H1 (cell line): ENCODE data around the gene MRAP. TPM values are rescaled to one million over a fixed set of nuclear protein-coding genes. Genes with fewer than 3 reads are reported as not detected.

Experiments
- CTCF ChIA-PET: fragments of 300-600 bp; sonication (Branson Sonifier 250); formaldehyde crosslinking; loops from one replicate; lab custom pipeline; 2021; ENCODE audit not compliant: partially characterized antibody; lab: Charles Lee
- POLR2A ChIA-PET: fragments of 300-600 bp; sonication (Branson Sonifier 250); formaldehyde crosslinking; loops from one replicate; lab custom pipeline; 2021; ENCODE audit warnings: inconsistent platforms; ENCODE audit not compliant: partially characterized antibody; lab: Charles Lee
- DNase-seq, 2 experiments: peaks; one replicate each; pipeline versions ENCODE4 v3.0.0 to v3.0.0-alpha.2; 2010 to 2022; ENCODE audit warnings: low spot score in 2 of 2, low read depth in 1 of 2, mixed read lengths in 1 of 2
- FAIRE-seq: peaks from 2 replicates; lab custom pipeline; 2011; peaks lifted over from hg19 to GRCh38; lab: Jason Lieb, UNC
- H2AFZ ChIP-seq: 2 replicates; pipeline ENCODE4 v1.8.1; 2012; ENCODE audit warnings: low read length, inconsistent platforms
- H2AK5ac ChIP-seq: 2 replicates; pipeline ENCODE4 v1.6.1; 2013; ENCODE audit warnings: low read depth, low read length
- H2BK120ac ChIP-seq: replicated peaks from 2 replicates; pipeline ENCODE3; 2013; ENCODE audit warnings: low read depth, low read length, inconsistent platforms
- H2BK12ac ChIP-seq: 2 replicates; pipeline ENCODE4 v1.6.1; 2013; ENCODE audit warnings: low read depth, low read length
- H2BK15ac ChIP-seq: 2 replicates; pipeline ENCODE4 v1.6.1; 2013; ENCODE audit warnings: low read length
- H2BK20ac ChIP-seq: 2 replicates; pipeline ENCODE4 v1.6.1; 2013; ENCODE audit warnings: low read length
- H2BK5ac ChIP-seq: 2 replicates; pipeline ENCODE4 v1.6.1; 2013; ENCODE audit warnings: low read depth, low read length
- H3K14ac ChIP-seq: 2 replicates; pipeline ENCODE4 v1.6.1; 2013; ENCODE audit warnings: inconsistent platforms; ENCODE audit not compliant: insufficient read length
- H3K18ac ChIP-seq: 2 replicates; pipeline ENCODE4 v1.6.1; 2013; ENCODE audit warnings: low read length; ENCODE audit errors: extremely low read depth
- H3K23ac ChIP-seq: 2 replicates; pipeline ENCODE4 v1.6.1; 2013; ENCODE audit warnings: inconsistent platforms; ENCODE audit not compliant: insufficient read length
- H3K23me2 ChIP-seq: 2 replicates; pipeline ENCODE4 v1.6.1; 2013; ENCODE audit warnings: low read depth, low read length
- H3K27ac ChIP-seq: 2 replicates; pipeline ENCODE4 v1.6.1; 2011; ENCODE audit warnings: low read depth, low read length, inconsistent platforms
- H3K27me3 ChIP-seq, 4 experiments: replicated peaks in 1 of 4; 1 replicate in 1 of 4; 2 replicates in 3 of 4; pipeline versions ENCODE4 v1.6.1 to v1.8.1; 2011 to 2013; ENCODE audit warnings: low read length in 3 of 4, mild to moderate bottlenecking in 3 of 4, inconsistent platforms in 2 of 4, mixed read lengths in 2 of 4, moderate library complexity in 1 of 4; ENCODE audit not compliant: control insufficient read depth in 3 of 4, insufficient read depth in 3 of 4; ENCODE audit errors: extremely low read depth in 1 of 4
- H3K36me3 ChIP-seq, 4 experiments: 2 replicates each; pipeline versions ENCODE4 v1.6.1 to v1.8.1; 2011 to 2013; ENCODE audit warnings: mild to moderate bottlenecking in 4 of 4, low read length in 3 of 4, moderate library complexity in 2 of 4, control low read depth in 1 of 4, inconsistent platforms in 1 of 4; ENCODE audit not compliant: insufficient read depth in 4 of 4, control insufficient read depth in 2 of 4
- H3K4ac ChIP-seq: replicated peaks from 2 replicates; pipeline ENCODE3; 2013; ENCODE audit warnings: low read length, low read depth, mixed read lengths, inconsistent platforms; ENCODE audit not compliant: insufficient read length
- H3K4me1 ChIP-seq, 4 experiments: replicated peaks in 1 of 4; 1 replicate in 1 of 4; 2 replicates in 3 of 4; pipeline versions ENCODE4 v1.6.1 to v1.8.1; 2011 to 2013; ENCODE audit warnings: low read length in 3 of 4, inconsistent platforms in 2 of 4, mixed read lengths in 1 of 4; ENCODE audit not compliant: insufficient read depth in 4 of 4, control insufficient read depth in 3 of 4
- H3K4me2 ChIP-seq, 2 experiments: 2 replicates each; pipeline versions ENCODE4 v1.6.1 to v1.8.1; 2011 to 2013; ENCODE audit warnings: low read depth in 2 of 2, low read length in 2 of 2, control low read depth in 1 of 2, inconsistent platforms in 1 of 2, mild to moderate bottlenecking in 1 of 2; ENCODE audit not compliant: insufficient read depth in 1 of 2
- H3K4me3 ChIP-seq, 4 experiments: fragments of 200-600, 300-600 bp in 1 of 4; sonication (generic), shearing (Covaris generic), sonication (Bioruptor Twin) in 1 of 4; 2 replicates each; pipeline versions ENCODE4 v1.5.1 to v1.8.1; 2011 to 2016; ENCODE audit warnings: low read length in 4 of 4, low read depth in 3 of 4, control low read depth in 2 of 4, inconsistent platforms in 2 of 4, mild to moderate bottlenecking in 2 of 4, mixed read lengths in 1 of 4, moderate library complexity in 1 of 4; ENCODE audit not compliant: insufficient read depth in 2 of 4; ENCODE audit errors: extremely low read depth in 1 of 4
- H3K56ac ChIP-seq: replicated peaks from 2 replicates; pipeline ENCODE3; 2013; ENCODE audit warnings: low read depth, mild to moderate bottlenecking, mixed read lengths, low read length, inconsistent platforms; ENCODE audit not compliant: insufficient read length
- H3K79me1 ChIP-seq: 2 replicates; pipeline ENCODE4 v1.6.1; 2013; ENCODE audit warnings: low read depth, low read length, control low read depth
- H3K79me2 ChIP-seq, 2 experiments: 2 replicates each; pipeline versions ENCODE4 v1.6.1 to v1.8.1; 2012 to 2013; ENCODE audit warnings: low read length in 2 of 2, mild to moderate bottlenecking in 2 of 2, inconsistent platforms in 1 of 2; ENCODE audit not compliant: insufficient read depth in 2 of 2, control insufficient read depth in 1 of 2
- H3K9ac ChIP-seq, 4 experiments: replicated peaks in 1 of 4; 1 replicate in 1 of 4; 2 replicates in 3 of 4; pipeline versions ENCODE4 v1.6.1 to v1.8.1; 2011 to 2013; ENCODE audit warnings: low read depth in 3 of 4, low read length in 3 of 4, control low read depth in 2 of 4, mild to moderate bottlenecking in 2 of 4, moderate library complexity in 2 of 4, inconsistent platforms in 1 of 4; ENCODE audit errors: extremely low read depth in 1 of 4
- H3K9me3 ChIP-seq, 2 experiments: 2 replicates each; pipeline versions ENCODE4 v1.6.1 to v1.8.1; 2012 to 2013; ENCODE audit warnings: mild to moderate bottlenecking in 2 of 2, moderate library complexity in 2 of 2, control low read depth in 1 of 2, inconsistent platforms in 1 of 2, low read depth in 1 of 2, low read length in 1 of 2, mixed read lengths in 1 of 2; ENCODE audit not compliant: insufficient read depth in 2 of 2
- H4K20me1 ChIP-seq, 2 experiments: replicated peaks in 1 of 2; 2 replicates each; pipeline versions ENCODE3 to v1.8.1; 2011 to 2013; ENCODE audit warnings: inconsistent platforms in 2 of 2, low read length in 2 of 2, mild to moderate bottlenecking in 1 of 2; ENCODE audit not compliant: insufficient read depth in 2 of 2, control insufficient read depth in 1 of 2
- H4K5ac ChIP-seq: 2 replicates; pipeline ENCODE4 v1.6.1; 2013; ENCODE audit warnings: low read length, low read depth, mixed read lengths, inconsistent platforms; ENCODE audit not compliant: insufficient read length
- H4K8ac ChIP-seq: 2 replicates; pipeline ENCODE4 v1.8.0; 2013; ENCODE audit warnings: mild to moderate bottlenecking, moderate library complexity, low read length, inconsistent platforms; ENCODE audit not compliant: insufficient read depth; ENCODE audit errors: extremely low read depth
- H4K91ac ChIP-seq: replicated peaks from 2 replicates; pipeline ENCODE3; 2013; ENCODE audit warnings: low read length, mixed read lengths, inconsistent platforms; ENCODE audit not compliant: insufficient read length
- HDAC2 ChIP-seq, 2 experiments: fragments of 300-600 bp in 1 of 2; sonication (generic) in 1 of 2; IDR thresholded peaks; 2 replicates each; pipeline ENCODE4 v1.6.1; 2011 to 2012; ENCODE audit warnings: low read depth in 2 of 2, low read length in 2 of 2, mild to moderate bottlenecking in 2 of 2, moderate library complexity in 2 of 2, borderline replicate concordance in 1 of 2, inconsistent platforms in 1 of 2
- HDAC6 ChIP-seq: IDR thresholded peaks from one replicate; pipeline ENCODE4 v1.7.1; 2012; ENCODE audit warnings: low read depth, mild to moderate bottlenecking, inconsistent platforms, low read length, moderate library complexity
- JUND ChIP-seq: IDR thresholded peaks from 2 replicates; pipeline ENCODE4 v1.6.1; 2011; ENCODE audit warnings: mild to moderate bottlenecking, improper control_type of control experiment, low read length
- KDM4A ChIP-seq: IDR thresholded peaks from one replicate; pipeline ENCODE4 v1.7.1; 2012; ENCODE audit warnings: low read depth, mild to moderate bottlenecking, moderate library complexity, low read length, inconsistent platforms; ENCODE audit not compliant: severe bottlenecking
- SIX5 ChIP-seq: IDR thresholded peaks from 2 replicates; pipeline ENCODE4 v1.6.1; 2011; ENCODE audit warnings: mild to moderate bottlenecking, low read depth, low read length
- SP2 ChIP-seq: IDR thresholded peaks from 2 replicates; pipeline ENCODE4 v1.6.1; 2012; ENCODE audit warnings: mild to moderate bottlenecking, low read length, inconsistent platforms
- YY1 ChIP-seq: IDR thresholded peaks from 2 replicates; pipeline ENCODE4 v1.6.1; 2011; ENCODE audit warnings: low read depth, mild to moderate bottlenecking, low read length
- WGBS, 2 experiments: shearing (Covaris generic) in 1 of 2; methylation state at CpG; one replicate each; pipeline versions ENCODE4 v1.1.6 to v1.1.7; 2013 to 2015; ENCODE audit warnings: low lambda C conversion rate in 2 of 2, mixed read lengths in 2 of 2, inconsistent platforms in 1 of 2, low coverage in 1 of 2, missing lambda C conversion rate in 1 of 2; ENCODE audit not compliant: insufficient replicate concordance in 2 of 2, insufficient coverage in 1 of 2, insufficient read length in 1 of 2; ENCODE audit errors: extremely low coverage in 1 of 2, missing lambda C conversion rate in 1 of 2; 5-methylcytosine and 5-hydroxymethylcytosine counted together
- polyA plus RNA-seq, 7 experiments: library from polyadenylated mRNA; depleted of rRNA in 3 of 7; stranded (reverse) in 5 of 7; unstranded in 2 of 7; fragments of >200 nt in 5 of 7; fragments of 200-250 nt in 2 of 7; gene quantifications; 1 replicate in 5 of 7; 2 replicates in 1 of 7; 4 replicates in 1 of 7; pipeline versions ENCODE4 v1.2.1 to v1.2.3, GENCODE V29; 2011 to 2013; ENCODE audit warnings: missing spikeins in 2 of 7, mixed read lengths in 2 of 7
- total RNA-seq: library from RNA; stranded (reverse); fragmentation: NEBNext Ultra II Directional; extraction: Animal tissue kit (Norgen Biotek cat#: 25700); gene quantifications from 2 replicates; pipeline ENCODE4 v1.2.1, GENCODE V29; 2021
- TF ChIP-seq, protein P1 (sequence below): IDR thresholded peaks from 2 replicates; pipeline ENCODE4 v1.6.1; 2012; ENCODE audit warnings: low read length, inconsistent platforms

The MRAP gene
- total and polyA plus RNA-seq, 2 of the 8 experiments (the other 6 are each of a cell fraction or from before 2014, with no cell fraction given) = not detected

GRCh38 chr21:32333953-32334673 is 35.5 kb downstream of the MRAP start:
- no peaks in the 10 kb centered on the region; the same call in 1 of the 2 replicates for H3K79me1 ChIP-seq
- WGBS, 2 experiments = 89% methylated on average over 19 of the region's 19 CpGs; no CpG with 5 or more reads in 1 of the 2 experiments
- FAIRE-seq (no peak), DNase-seq (no peak)
- H3K36me3 ChIP-seq = peaks cover 16 to 64% (median 37%) of the 10 kb centered on the region in 4 experiments
- no peak overlapping the region for H3K56ac ChIP-seq
- H4K91ac ChIP-seq = no peak overlapping the region
- no peak overlapping the region for H2BK120ac ChIP-seq
- H2AK5ac ChIP-seq = no peak overlapping the region
- H2BK15ac ChIP-seq = no peak overlapping the region
- no peak overlapping the region; the same call in 1 of the 2 replicates for H3K27ac ChIP-seq
- H3K9ac ChIP-seq = no peak overlapping the region
- ChIA-PET CTCF (interaction anchor here (0.9 kb wide), 1 partner anchor 76 kb away, joined by 4 read pairs; no protein-coding TSS in a partner anchor), POLR2A (no interaction called here)
- H4K5ac ChIP-seq = no peak overlapping the region
- H3K9me3 ChIP-seq = no peaks in the 10 kb centered on the region
- 0 out of 4 replicates have a peak, but pooled peaks cover 0 to 3% of the 10 kb centered on the region in 2 experiments for H3K79me2 ChIP-seq
- H3K4me3 ChIP-seq = no peak overlapping the region
- peaks cover 0 to 6% of the 10 kb centered on the region in 2 experiments for H4K20me1 ChIP-seq
- TF ChIP-seq KDM4A = no peak
- no peak for TF ChIP-seq JUND
- no peak for TF ChIP-seq HDAC2 (IDR thresholded peaks at IDR 0.05; ENCODE audit: borderline replicate concordance in 1 of 2, low read depth in 2 of 2, low read length in 2 of 2)
- TF ChIP-seq, protein P1, sequence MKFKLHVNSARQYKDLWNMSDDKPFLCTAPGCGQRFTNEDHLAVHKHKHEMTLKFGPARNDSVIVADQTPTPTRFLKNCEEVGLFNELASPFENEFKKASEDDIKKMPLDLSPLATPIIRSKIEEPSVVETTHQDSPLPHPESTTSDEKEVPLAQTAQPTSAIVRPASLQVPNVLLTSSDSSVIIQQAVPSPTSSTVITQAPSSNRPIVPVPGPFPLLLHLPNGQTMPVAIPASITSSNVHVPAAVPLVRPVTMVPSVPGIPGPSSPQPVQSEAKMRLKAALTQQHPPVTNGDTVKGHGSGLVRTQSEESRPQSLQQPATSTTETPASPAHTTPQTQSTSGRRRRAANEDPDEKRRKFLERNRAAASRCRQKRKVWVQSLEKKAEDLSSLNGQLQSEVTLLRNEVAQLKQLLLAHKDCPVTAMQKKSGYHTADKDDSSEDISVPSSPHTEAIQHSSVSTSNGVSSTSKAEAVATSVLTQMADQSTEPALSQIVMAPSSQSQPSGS = no peak
- no peak for TF ChIP-seq SIX5
- no peak for TF ChIP-seq HDAC6
- TF ChIP-seq YY1 = no peak
- TF ChIP-seq SP2 = no peak
- H3K4me1 ChIP-seq = peaks cover 0 to 14% (median 5%) of the 10 kb centered on the region in 4 experiments; a peak in 3 of 7 replicates
- H3K23me2 ChIP-seq = no peaks in the 10 kb centered on the region
- no peak overlapping the region for H3K18ac ChIP-seq
- no peak overlapping the region for H2BK5ac ChIP-seq
- H3K14ac ChIP-seq = no peak overlapping the region
- H4K8ac ChIP-seq = no peak overlapping the region
- H3K4ac ChIP-seq = no peak overlapping the region
- no peak overlapping the region for H2AFZ ChIP-seq
- H2BK20ac ChIP-seq = no peak overlapping the region
- H2BK12ac ChIP-seq = no peak overlapping the region
- H3K4me2 ChIP-seq = 0 out of 4 replicates have a peak overlapping the region, but pooled peaks of 1 of the 2 experiments have one; percentile 14
- no peaks in the 10 kb centered on the region for H3K27me3 ChIP-seq
- no peak overlapping the region for H3K23ac ChIP-seq
